Vagina (tissue), 2 donors: Measurements from ENCODE around the gene TACC3.

Experiments used
- CTCF ChIP-seq, 3 experiments: fragments of 450-650 bp in 2 of 3; fragments of 200-600 bp in 1 of 3; sonication (generic) in 1 of 3; IDR thresholded peaks; one replicate each; pipeline ENCODE4 v1.5.1; 2017 to 2019; ENCODE audit warnings: antibody characterized with exemption in 3 of 3, mild to moderate bottlenecking in 2 of 3, moderate library complexity in 2 of 3
- POLR2A ChIP-seq, 2 donors: fragments of 450-650 bp; IDR thresholded peaks; one replicate each; pipeline ENCODE4 v1.6.1; 2017; ENCODE audit warnings: antibody characterized with exemption in 2 of 2, mild to moderate bottlenecking in 2 of 2, moderate library complexity in 2 of 2

- TF ChIP-seq CTCF (IDR thresholded peaks at IDR 0.05) (no peak), POLR2A (IDR thresholded peaks at IDR 0.05) (no peak)
Measured at GRCh38 chr4:1737666-1738065, 16.3 kb downstream of the TACC3 start.
